ENCODE results near the gene SHISA6. TPM values are rescaled to one million over a fixed set of nuclear protein-coding genes. Genes with fewer than 3 reads are reported as not detected.

SHISA6 gene
- total and polyA plus RNA-seq, 8 donors: 0.16 to 1.3 (median 0.40) TPM

- 73 to 86% methylated on average over 4 of the region's 4 CpGs for WGBS, 2 donors
- no peaks in the 10 kb centered on the region for H3K4me1 ChIP-seq
- FAIRE-seq: no peak
- H3K36me3 ChIP-seq: no peaks in the 10 kb centered on the region
- no peak for DNase-seq
- no peaks in the 10 kb centered on the region for H3K9me3 ChIP-seq
- H3K27ac ChIP-seq: no peak overlapping the region
- intact Hi-C loops (cut with DNase I): no loop called here
- H3K4me3 ChIP-seq: no peak overlapping the region
- no peak for ATAC-seq
- no peak for TF ChIP-seq CTCF (IDR thresholded peaks at IDR 0.05)
- H3K27me3 ChIP-seq: no peaks in the 10 kb centered on the region
Observed at GRCh38 chr17:11330006-11330405, 89.0 kb downstream of the SHISA6 start.

GRCh38 chr17:11330826-11331225 is 89.8 kb downstream of the SHISA6 start:
- no peaks in the 10 kb centered on the region for H3K27me3 ChIP-seq
- intact Hi-C loops (cut with DNase I): no loop called here
- TF ChIP-seq CTCF (IDR thresholded peaks at IDR 0.05): no peak
- WGBS, 2 donors: 42 to 50% methylated on average over 8 of the region's 8 CpGs
- no peaks in the 10 kb centered on the region for H3K4me1 ChIP-seq
- FAIRE-seq (no peak), ATAC-seq (no peak), DNase-seq (no peak)
- H3K36me3 ChIP-seq: no peaks in the 10 kb centered on the region
- no peaks in the 10 kb centered on the region for H3K9me3 ChIP-seq
- H3K4me3 ChIP-seq: no peak overlapping the region
- no peak overlapping the region for H3K27ac ChIP-seq

- FAIRE-seq (no peak), ATAC-seq (peak in 2 of 4 donors; percentile 52 to 63), DNase-seq (no peak)
- no peak overlapping the region for H3K27ac ChIP-seq
- H3K4me1 ChIP-seq: no peaks in the 10 kb centered on the region
- no peaks in the 10 kb centered on the region for H3K9me3 ChIP-seq
- intact Hi-C loops (cut with DNase I): no loop called here
- WGBS, 2 donors: 37 to 51% methylated on average over 15 of the region's 15 CpGs
- TF ChIP-seq CTCF (IDR thresholded peaks at IDR 0.05): no peak
- no peaks in the 10 kb centered on the region for H3K27me3 ChIP-seq
- no peaks in the 10 kb centered on the region for H3K36me3 ChIP-seq
- H3K4me3 ChIP-seq: no peak overlapping the region
Observed at GRCh38 chr17:11331547-11332513, 90.8 kb downstream of the SHISA6 start.

- intact Hi-C loops (cut with DNase I): no loop called here
- Histone ChIP-seq H3K4me1 (no peaks in the 10 kb centered on the region), H3K9me3 (no peaks in the 10 kb centered on the region), H3K27ac (no peak overlapping the region), H3K36me3 (no peaks in the 10 kb centered on the region), H3K4me3 (no peak overlapping the region), H3K27me3 (no peaks in the 10 kb centered on the region)
- no peak for TF ChIP-seq CTCF (IDR thresholded peaks at IDR 0.05)
- ATAC-seq: no peak
- FAIRE-seq: no peak
- no peak for DNase-seq
- WGBS, 2 donors: 81 to 85% methylated on average over 7 of the region's 7 CpGs
Observed at GRCh38 chr17:11332706-11333105, 91.7 kb downstream of the SHISA6 start.

- intact Hi-C loops (cut with DNase I): no loop called here
- Histone ChIP-seq H3K4me1 (no peaks in the 10 kb centered on the region), H3K27ac (no peak overlapping the region), H3K4me3 (no peak overlapping the region), H3K27me3 (no peaks in the 10 kb centered on the region), H3K36me3 (no peaks in the 10 kb centered on the region), H3K9me3 (no peaks in the 10 kb centered on the region)
- 59 to 70% methylated on average over 4 of the region's 4 CpGs for WGBS, 2 donors
- ATAC-seq (no peak), DNase-seq (no peak), FAIRE-seq (no peak)
- no peak for TF ChIP-seq CTCF (IDR thresholded peaks at IDR 0.05)
Observed at GRCh38 chr17:11334493-11334892, 93.5 kb downstream of the SHISA6 start.
